Loucy (cell line): Measurements from ENCODE around the gene GNA12.
"Not testable (repeated sequence)": the region's sequence is repeated elsewhere in the genome, so short reads cannot be mapped to it uniquely, and the experiment has no call there.

Experiments
- EZH2phosphoT487 ChIP-seq: fragments of 200-600 bp; IDR thresholded peaks from 2 replicates; pipeline ENCODE4 v1.6.1; 2018; ENCODE audit warnings: antibody characterized with exemption, mild to moderate bottlenecking, moderate library complexity, borderline replicate concordance
- TF ChIP-seq, protein P1 (sequence below): fragments of 200-600 bp; sonication (generic); conservative IDR thresholded peaks from 2 replicates; pipeline ENCODE4 v1.5.1; 2014; ENCODE audit warnings: mild to moderate bottlenecking, antibody characterized with exemption, low read length

DNA sequence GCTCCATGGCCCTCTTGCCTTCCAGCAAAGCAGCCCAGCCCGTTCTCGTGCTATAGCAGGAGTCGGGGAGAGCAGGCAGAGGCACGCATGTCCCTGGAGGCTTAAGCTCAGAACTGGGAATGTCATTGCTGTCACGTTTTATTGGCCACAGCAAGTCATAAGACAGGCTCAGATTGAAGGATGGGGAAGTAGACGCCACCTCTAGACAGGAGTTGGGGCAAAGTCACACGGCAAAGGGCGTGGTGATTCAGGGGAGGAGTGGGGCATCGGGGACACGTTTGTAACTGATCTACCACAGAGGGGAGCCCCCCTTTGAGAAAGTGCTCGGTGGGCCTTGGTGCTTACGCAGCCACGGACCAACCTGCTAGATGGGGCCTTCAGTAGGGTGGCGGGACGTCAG, 165.7 kb downstream of the GNA12 start:
- TF ChIP-seq, protein P1, sequence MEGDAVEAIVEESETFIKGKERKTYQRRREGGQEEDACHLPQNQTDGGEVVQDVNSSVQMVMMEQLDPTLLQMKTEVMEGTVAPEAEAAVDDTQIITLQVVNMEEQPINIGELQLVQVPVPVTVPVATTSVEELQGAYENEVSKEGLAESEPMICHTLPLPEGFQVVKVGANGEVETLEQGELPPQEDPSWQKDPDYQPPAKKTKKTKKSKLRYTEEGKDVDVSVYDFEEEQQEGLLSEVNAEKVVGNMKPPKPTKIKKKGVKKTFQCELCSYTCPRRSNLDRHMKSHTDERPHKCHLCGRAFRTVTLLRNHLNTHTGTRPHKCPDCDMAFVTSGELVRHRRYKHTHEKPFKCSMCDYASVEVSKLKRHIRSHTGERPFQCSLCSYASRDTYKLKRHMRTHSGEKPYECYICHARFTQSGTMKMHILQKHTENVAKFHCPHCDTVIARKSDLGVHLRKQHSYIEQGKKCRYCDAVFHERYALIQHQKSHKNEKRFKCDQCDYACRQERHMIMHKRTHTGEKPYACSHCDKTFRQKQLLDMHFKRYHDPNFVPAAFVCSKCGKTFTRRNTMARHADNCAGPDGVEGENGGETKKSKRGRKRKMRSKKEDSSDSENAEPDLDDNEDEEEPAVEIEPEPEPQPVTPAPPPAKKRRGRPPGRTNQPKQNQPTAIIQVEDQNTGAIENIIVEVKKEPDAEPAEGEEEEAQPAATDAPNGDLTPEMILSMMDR = not testable (repeated sequence)
- TF ChIP-seq EZH2phosphoT487 = not testable (repeated sequence)
